MM.1S (cell line): ENCODE data around the gene MORN4.
"Not testable (repeated sequence)": the region's sequence is repeated elsewhere in the genome, so short reads cannot be mapped to it uniquely, and the experiment has no call there.

ENCODE experiments used
- DNase-seq: peaks from one replicate; pipeline ENCODE4 v3.0.0-alpha.2; 2015
- H2AFZ ChIP-seq: fragments of 300-600 bp; sonication (generic); 2 replicates; pipeline ENCODE4 v1.6.0; 2016; ENCODE audit warnings: antibody characterized with exemption, low read length
- H3F3A ChIP-seq: fragments of 300-600 bp; sonication (generic); 2 replicates; pipeline ENCODE4 v1.6.1; 2016; ENCODE audit warnings: mild to moderate bottlenecking, antibody characterized with exemption, low read length, moderate library complexity, mixed read lengths; ENCODE audit not compliant: insufficient read depth
- H3K27ac ChIP-seq: fragments of 300-600 bp; sonication (generic); 2 replicates; pipeline ENCODE4 v1.5.1; 2016; ENCODE audit warnings: mild to moderate bottlenecking, low read length
- H3K27me3 ChIP-seq: fragments of 300-600 bp; sonication (generic); replicated peaks from 2 replicates; pipeline ENCODE4 v1.6.0; 2016; ENCODE audit warnings: low read length; ENCODE audit not compliant: insufficient read depth
- H3K36me3 ChIP-seq: fragments of 300-600 bp; sonication (generic); replicated peaks from 2 replicates; pipeline ENCODE4 v1.6.1; 2016; ENCODE audit warnings: mild to moderate bottlenecking, low read length, mixed read lengths; ENCODE audit not compliant: insufficient read depth
- H3K4me1 ChIP-seq: fragments of 300-600 bp; sonication (generic); 2 replicates; pipeline ENCODE4 v1.6.1; 2016; ENCODE audit warnings: low read length, mixed read lengths
- H3K4me2 ChIP-seq: fragments of 300-600 bp; sonication (generic); 2 replicates; pipeline ENCODE4 v1.6.0; 2016; ENCODE audit warnings: low read depth, low read length
- H3K4me3 ChIP-seq: fragments of 300-600 bp; sonication (generic); 2 replicates; pipeline ENCODE4 v1.5.1; 2016; ENCODE audit warnings: low read length, mixed read lengths
- H3K79me2 ChIP-seq: fragments of 300-600 bp; sonication (generic); 2 replicates; pipeline ENCODE4 v1.6.1; 2016; ENCODE audit warnings: mixed run types, low read length, mixed read lengths
- H3K9ac ChIP-seq: fragments of 300-600 bp; sonication (generic); 2 replicates; pipeline ENCODE4 v1.6.1; 2016; ENCODE audit warnings: low read length, mixed read lengths
- H3K9me2 ChIP-seq: fragments of 300-600 bp; sonication (generic); replicated peaks from 2 replicates; pipeline ENCODE4 v1.6.1; 2016; ENCODE audit warnings: mild to moderate bottlenecking, low read length, mixed read lengths; ENCODE audit not compliant: insufficient read depth
- H3K9me3 ChIP-seq: fragments of 300-600 bp; sonication (generic); replicated peaks from 2 replicates; pipeline ENCODE4 v1.6.1; 2016; ENCODE audit warnings: mild to moderate bottlenecking, low read length, mixed read lengths; ENCODE audit not compliant: insufficient read depth
- H4K20me1 ChIP-seq: fragments of 300-600 bp; sonication (generic); 2 replicates; pipeline ENCODE4 v1.6.1; 2016; ENCODE audit warnings: mild to moderate bottlenecking, low read length, moderate library complexity, mixed read lengths; ENCODE audit not compliant: insufficient read depth
- EZH2 ChIP-seq: fragments of 300-600 bp; sonication (generic); optimal IDR thresholded peaks from 2 replicates; pipeline ENCODE3; 2017; ENCODE audit warnings: low read depth, mild to moderate bottlenecking, antibody characterized with exemption, low read length, mixed read lengths
- EZH2phosphoT487 ChIP-seq: fragments of 300-600 bp; sonication (generic); IDR thresholded peaks from 2 replicates; pipeline ENCODE4 v1.6.1; 2018; ENCODE audit warnings: antibody characterized with exemption, low read length
- TF ChIP-seq, protein P1 (sequence below): fragments of 300-600 bp; sonication (generic); IDR thresholded peaks from 2 replicates; pipeline ENCODE4 v1.5.1; 2016; ENCODE audit warnings: antibody characterized with exemption, low read length, mixed read lengths

MORN4 gene

DNA sequence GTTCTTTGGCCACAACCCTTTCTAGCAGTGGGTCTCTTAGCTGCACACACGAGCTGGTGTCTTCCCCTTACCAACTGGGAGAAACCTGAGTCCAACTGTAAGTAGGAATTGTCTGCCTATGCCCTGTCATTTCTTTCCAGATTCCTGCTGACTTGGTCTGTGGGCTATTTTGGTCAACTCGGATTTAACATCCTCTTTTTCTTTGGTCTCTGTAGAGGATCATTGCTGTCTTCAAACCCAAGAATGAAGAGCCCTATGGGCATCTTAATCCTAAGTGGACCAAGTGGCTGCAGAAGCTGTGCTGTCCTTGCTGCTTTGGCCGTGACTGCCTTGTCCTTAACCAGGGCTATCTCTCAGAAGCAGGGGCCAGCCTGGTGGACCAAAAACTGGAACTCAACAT is 17.4 kb upstream of the MORN4 start:
- no peak for DNase-seq
- Histone ChIP-seq H3K9me2 (no peaks in the 10 kb centered on the region), H3K27ac (no peak overlapping the region), H3K4me2 (no peak overlapping the region), H3K9ac (no peak overlapping the region), H3K4me1 (peaks cover 8% of the 10 kb centered on the region), H3K36me3 (peaks cover 5% of the 10 kb centered on the region; the same call in 1 of the 2 replicates), H3K4me3 (no peak overlapping the region), H4K20me1 (no peaks in the 10 kb centered on the region), H3F3A (no peaks in the 10 kb centered on the region), H3K27me3 (no peaks in the 10 kb centered on the region), H2AFZ (no peak overlapping the region), H3K79me2 (peaks cover 26% of the 10 kb centered on the region), H3K9me3 (no peaks in the 10 kb centered on the region)
- TF ChIP-seq, protein P1, sequence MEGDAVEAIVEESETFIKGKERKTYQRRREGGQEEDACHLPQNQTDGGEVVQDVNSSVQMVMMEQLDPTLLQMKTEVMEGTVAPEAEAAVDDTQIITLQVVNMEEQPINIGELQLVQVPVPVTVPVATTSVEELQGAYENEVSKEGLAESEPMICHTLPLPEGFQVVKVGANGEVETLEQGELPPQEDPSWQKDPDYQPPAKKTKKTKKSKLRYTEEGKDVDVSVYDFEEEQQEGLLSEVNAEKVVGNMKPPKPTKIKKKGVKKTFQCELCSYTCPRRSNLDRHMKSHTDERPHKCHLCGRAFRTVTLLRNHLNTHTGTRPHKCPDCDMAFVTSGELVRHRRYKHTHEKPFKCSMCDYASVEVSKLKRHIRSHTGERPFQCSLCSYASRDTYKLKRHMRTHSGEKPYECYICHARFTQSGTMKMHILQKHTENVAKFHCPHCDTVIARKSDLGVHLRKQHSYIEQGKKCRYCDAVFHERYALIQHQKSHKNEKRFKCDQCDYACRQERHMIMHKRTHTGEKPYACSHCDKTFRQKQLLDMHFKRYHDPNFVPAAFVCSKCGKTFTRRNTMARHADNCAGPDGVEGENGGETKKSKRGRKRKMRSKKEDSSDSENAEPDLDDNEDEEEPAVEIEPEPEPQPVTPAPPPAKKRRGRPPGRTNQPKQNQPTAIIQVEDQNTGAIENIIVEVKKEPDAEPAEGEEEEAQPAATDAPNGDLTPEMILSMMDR = no peak
- TF ChIP-seq EZH2phosphoT487 (no peak), EZH2 (no peak)

DNA sequence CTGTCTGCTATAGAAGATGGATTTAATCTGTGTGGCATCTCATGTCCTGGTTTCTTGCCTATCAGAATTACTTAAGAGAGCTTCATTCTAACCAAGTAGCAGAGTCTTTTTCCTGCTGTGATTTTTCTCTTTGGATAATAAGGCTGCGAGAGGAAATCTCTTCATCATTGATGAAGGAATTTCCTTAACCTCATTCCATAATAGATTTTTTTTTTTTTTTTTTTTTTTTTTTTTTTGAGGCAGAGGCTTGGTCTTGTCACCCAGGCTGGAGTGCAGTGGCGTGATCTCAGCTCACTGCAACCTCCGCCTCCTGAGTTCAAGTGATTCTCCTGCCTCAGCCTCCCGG is 16.1 kb upstream of the MORN4 start:
- not testable (repeated sequence) for H3K27ac ChIP-seq, H2AFZ ChIP-seq, H3F3A ChIP-seq, H4K20me1 ChIP-seq, H3K4me1 ChIP-seq, H3K9me3 ChIP-seq, H3K9me2 ChIP-seq, H3K9ac ChIP-seq, H3K4me3 ChIP-seq, H3K27me3 ChIP-seq, H3K4me2 ChIP-seq, DNase-seq, H3K36me3 ChIP-seq
- H3K79me2 ChIP-seq = peaks cover 34% of the 10 kb centered on the region

DNA sequence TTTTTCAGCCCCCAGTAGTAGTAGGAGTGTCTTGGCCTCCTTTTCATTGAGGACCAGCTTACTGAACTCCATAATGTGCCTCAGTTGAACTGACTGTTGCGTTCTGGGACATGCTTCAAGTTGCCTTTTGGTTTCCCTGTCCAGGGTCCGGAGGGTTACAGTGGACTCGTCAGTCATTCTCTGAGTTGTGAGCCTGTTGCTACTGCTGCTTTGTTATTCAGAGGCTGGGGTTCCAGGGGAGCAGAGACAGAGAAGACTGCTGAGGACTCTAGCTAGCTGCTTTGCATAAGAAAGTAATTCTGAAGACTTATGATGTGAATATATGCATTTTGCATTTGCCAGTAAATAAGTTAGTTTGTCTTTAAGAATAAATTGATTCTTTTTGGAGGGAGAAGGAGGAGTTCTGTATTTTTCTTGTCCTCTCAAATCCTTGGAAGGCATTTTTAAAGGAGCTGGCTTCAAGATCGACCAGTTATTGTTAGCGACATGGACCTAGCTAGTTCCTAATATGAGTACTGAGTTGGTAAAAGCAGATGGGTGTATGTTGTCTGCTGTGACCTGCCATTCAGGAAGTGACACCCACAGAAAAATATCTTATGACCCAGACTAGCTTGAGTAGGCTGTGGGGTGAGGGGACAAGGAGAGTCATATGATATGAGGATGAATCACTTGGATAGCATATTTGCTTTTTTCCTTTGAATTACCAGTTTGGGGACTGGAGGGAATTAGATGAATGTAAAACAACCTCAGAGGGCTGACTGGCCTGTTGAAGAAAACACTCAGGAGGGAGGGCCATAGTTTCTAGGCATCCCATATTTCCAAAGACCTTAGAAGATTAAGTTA is 15.5 kb upstream of the MORN4 start:
- H3K36me3 ChIP-seq = peaks cover 5% of the 10 kb centered on the region; the same call in 1 of the 2 replicates
- H3K4me2 ChIP-seq = no peak overlapping the region
- H4K20me1 ChIP-seq = 0 out of 2 replicates have a peak, but pooled peaks cover 3% of the 10 kb centered on the region
- no peak overlapping the region for H2AFZ ChIP-seq
- H3K27me3 ChIP-seq = no peaks in the 10 kb centered on the region
- H3K27ac ChIP-seq = no peak overlapping the region
- peaks cover 8% of the 10 kb centered on the region for H3K4me1 ChIP-seq
- no peak for DNase-seq
- H3K4me3 ChIP-seq = no peak overlapping the region
- no peaks in the 10 kb centered on the region for H3K9me2 ChIP-seq
- peaks cover 37% of the 10 kb centered on the region for H3K79me2 ChIP-seq
- H3K9ac ChIP-seq = no peak overlapping the region
- TF ChIP-seq EZH2 = no peak
- TF ChIP-seq, protein P1 = no peak
- no peak for TF ChIP-seq EZH2phosphoT487
- no peaks in the 10 kb centered on the region for H3F3A ChIP-seq
- no peaks in the 10 kb centered on the region for H3K9me3 ChIP-seq

DNA sequence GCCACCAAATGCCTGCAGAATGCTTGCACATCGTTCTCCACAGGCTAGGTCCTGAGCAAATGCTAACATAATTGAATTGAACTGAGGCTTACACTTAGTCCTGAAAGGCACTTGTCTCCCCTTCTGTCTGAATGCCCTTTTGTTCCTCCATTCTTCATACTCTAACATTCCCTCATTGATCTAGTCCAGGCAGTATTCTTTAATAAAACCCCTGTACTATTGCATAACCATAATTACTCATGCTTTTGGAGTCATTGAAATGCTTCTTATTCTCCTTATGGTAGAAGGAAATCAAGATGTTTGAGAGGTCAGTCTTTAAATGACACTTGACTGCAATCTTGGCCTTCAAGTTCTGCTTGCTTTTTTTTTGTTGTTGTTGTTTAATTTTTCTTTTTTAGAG is 14.3 kb upstream of the MORN4 start:
- H3K4me1 ChIP-seq = peaks cover 8% of the 10 kb centered on the region
- peaks cover 47% of the 10 kb centered on the region for H3K79me2 ChIP-seq
- no peaks in the 10 kb centered on the region for H3K9me2 ChIP-seq
- no peaks in the 10 kb centered on the region for H3F3A ChIP-seq
- no peaks in the 10 kb centered on the region for H3K27me3 ChIP-seq
- H3K4me3 ChIP-seq = no peak overlapping the region
- no peak overlapping the region for H2AFZ ChIP-seq
- H3K27ac ChIP-seq = no peak overlapping the region
- no peak overlapping the region for H3K4me2 ChIP-seq
- DNase-seq = no peak
- TF ChIP-seq EZH2 = no peak
- TF ChIP-seq, protein P1 = no peak
- TF ChIP-seq EZH2phosphoT487 = no peak
- no peaks in the 10 kb centered on the region for H3K9me3 ChIP-seq
- H3K36me3 ChIP-seq = peaks cover 5% of the 10 kb centered on the region; the same call in 1 of the 2 replicates
- H4K20me1 ChIP-seq = 0 out of 2 replicates have a peak, but pooled peaks cover 3% of the 10 kb centered on the region
- H3K9ac ChIP-seq = no peak overlapping the region
